Forelimb muscle (tissue), 1 donor: ENCODE results near the gene LSM3. TPM values are rescaled to one million over a fixed set of nuclear protein-coding genes. Genes with fewer than 3 reads are reported as not detected.

Source experiments
- DNase-seq: peaks from one replicate; pipeline ENCODE4 v3.0.0-alpha.2; 2013; ENCODE audit warnings: low read depth
- polyA plus RNA-seq: library from polyadenylated mRNA; unstranded; fragments of 120-200 nt; gene quantifications from one replicate; pipeline ENCODE4 v1.2.1, GENCODE V29; 2013; ENCODE audit not compliant: insufficient read length

LSM3 gene
- polyA plus RNA-seq, 1 donor: 10.7 TPM

GRCh38 chr3:14157951-14158350 lies 20.7 kb upstream of the LSM3 start:
- no peak for DNase-seq

DNA sequence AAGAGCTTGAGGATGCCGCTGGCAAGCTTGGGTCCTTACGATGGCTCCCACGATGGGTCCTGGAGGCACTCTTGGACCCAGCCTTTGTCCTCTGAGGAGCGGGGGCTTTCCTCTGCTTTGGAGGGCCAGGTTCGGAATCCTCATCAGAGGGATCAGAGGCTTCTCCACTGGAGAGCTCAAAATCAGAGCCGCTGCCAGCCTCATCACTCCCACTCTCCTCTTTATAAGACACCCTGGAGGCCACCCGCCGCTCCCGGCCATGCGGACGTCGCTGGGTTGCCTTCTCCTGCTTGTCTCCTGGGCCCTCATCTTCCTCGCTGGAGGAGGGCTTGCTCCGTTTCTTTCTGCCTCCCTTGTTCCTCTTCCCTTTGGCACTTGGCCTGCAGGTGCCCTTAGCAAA lies 20.2 kb upstream of the LSM3 start:
- DNase-seq: no peak

DNA sequence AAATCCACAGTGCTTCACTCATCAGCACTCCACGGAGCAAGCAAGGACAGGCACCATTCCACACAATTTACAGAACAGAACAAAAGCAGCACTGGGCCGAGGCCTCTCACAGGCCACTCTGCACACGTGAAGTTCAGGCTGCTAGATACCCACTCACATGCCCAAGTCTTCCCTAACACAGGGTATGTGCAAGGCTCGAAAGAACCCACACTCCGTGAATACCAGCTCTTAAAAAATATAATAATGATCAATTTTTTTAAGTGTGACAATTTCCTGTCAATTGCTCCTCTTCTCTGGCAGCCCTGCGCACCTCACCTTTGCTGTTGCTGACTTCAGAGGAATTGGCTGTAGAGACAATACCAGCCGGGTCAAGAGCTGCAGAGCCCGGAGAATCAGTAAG lies 19.2 kb upstream of the LSM3 start:
- no peak for DNase-seq

DNA sequence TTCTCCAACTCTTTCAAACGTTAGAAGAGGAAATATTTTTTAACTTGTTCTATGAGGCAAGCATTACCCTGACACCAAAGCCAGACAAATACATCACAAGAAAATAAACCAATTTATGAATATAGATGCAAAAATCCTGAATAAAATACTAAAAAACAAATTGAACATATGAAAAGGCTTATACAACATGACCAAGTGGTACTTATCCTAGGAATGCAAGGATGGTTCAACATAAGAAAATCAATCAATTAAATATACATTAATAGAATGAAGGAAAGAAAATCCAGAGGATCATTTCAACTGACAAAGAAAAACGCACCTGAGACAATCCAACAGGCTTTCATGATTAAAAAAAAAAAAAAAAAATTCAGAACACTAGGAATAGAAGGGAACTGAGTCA lies 17.3 kb upstream of the LSM3 start:
- DNase-seq: no peak

DNA sequence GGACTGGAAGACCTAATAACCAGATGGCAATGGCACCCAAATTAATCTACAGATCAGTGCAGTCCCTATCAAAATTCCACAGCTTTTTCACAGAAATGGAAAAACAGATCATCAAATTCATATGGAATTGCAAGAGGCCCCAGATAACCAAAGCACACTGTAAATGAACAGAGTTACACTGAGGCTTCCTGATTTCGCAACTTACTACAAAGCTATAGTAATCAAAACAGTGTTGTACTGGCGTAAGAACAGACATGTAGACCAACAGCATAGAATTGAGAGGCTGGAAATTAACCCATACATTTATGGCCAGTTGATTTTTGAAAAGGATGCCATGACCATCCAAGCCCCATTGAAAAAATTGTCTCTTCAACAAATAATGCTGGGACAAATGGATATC lies 16.4 kb upstream of the LSM3 start:
- no peak for DNase-seq

DNA sequence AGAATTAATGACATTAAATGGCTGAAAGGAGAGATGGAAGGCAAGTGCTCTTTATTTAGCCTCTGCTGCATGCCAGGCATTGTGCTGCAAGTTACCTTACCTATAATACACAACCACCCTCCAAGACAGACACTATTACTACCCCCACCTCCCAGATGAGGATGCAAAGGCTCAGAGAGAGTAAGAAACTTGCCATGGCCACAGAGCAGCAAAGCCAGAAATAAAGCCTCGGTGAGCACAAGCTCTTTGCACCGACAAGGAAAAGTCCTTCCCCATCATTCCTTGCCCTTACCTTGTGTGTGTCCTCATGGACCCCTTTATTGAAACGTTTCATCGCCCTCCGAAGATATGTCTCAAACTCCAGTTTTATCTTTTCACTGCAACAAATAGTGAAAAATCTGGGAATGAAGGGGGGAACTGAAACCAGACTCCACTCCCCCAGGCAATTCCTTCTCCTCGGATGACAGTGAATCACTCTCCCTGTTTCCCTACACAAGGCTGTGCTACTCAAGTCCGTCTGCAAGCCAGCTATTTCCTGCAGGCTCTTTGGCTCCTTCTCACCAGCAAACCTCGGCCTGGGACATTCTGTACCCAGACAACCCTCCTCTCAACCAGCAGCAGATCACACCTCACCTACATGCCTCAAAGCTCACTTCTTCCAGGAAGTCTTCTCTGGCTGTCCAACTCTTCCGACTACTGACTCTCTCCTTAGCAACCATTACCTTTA lies 11.6 kb upstream of the LSM3 start:
- no peak for DNase-seq

- no peak for DNase-seq
Observed at GRCh38 chr3:14169435-14169834, 9.2 kb upstream of the LSM3 start.

DNA sequence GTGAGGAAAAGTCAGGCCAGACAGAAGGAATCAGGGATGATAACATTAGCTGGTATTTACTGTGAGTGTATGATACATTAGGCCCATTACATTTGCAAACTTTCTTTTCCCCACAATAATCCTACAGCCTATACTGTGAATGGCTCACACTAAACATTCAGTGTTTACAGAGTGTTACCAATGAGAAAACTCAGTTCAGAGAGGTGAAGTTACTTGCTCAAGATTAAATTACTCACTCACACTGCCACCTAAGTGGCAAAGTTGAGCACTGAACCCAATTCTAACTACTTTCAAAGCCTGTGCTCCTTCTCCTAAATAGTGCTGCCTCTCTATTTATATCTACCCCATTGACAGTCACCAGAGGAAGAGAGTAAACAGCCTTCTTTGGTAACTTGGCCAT lies 8.7 kb upstream of the LSM3 start:
- no peak for DNase-seq

DNA sequence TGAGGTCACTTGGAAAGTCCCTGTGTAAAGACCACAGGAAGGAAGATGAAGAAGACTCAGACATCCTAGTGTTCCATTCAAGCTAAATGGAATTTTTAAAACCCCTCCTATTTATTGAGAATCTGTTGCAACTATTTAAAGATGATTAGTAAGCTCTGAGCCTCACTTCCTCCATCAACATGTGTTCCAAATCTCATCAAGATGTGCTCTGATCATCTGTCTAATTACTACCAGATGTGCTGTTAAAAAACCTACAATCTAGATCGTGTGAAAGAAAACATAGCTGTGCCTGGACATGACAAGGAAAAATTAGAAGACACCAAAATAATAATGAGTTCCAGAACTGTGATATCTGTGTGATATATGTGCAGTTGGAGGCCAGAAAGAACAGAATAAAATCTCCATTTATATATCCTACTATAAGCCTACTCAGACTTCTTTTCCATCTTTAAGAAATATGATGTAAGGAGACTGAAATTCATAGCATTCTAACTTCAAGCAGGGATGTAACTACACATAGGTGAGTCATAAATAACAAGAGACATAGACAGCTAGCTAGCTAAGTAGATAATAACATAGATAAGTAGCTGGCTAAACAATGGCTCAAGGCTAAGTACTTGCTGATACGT lies 8.0 kb upstream of the LSM3 start:
- DNase-seq: no peak

- no peak for DNase-seq
Observed at GRCh38 chr3:14172496-14172895, 6.1 kb upstream of the LSM3 start.

DNA sequence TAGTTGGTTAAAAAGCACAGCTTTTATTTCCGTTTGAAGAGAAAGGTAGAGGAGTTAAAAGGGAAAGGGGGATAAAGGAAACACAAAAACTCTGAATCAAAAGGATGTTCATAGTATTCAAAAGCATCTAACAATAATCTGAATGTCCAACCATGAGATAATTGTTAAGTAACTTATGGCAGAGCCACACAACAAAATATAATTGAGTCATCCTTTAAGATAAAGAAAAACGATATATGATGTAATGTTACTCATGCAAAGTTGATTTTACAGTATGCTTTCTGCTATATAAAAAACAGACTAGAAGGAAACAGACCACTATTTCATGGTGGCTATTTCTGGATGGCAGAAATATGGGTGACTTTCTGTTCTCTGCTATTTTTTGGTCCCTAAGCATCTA lies 4.1 kb upstream of the LSM3 start:
- DNase-seq: no peak

DNA sequence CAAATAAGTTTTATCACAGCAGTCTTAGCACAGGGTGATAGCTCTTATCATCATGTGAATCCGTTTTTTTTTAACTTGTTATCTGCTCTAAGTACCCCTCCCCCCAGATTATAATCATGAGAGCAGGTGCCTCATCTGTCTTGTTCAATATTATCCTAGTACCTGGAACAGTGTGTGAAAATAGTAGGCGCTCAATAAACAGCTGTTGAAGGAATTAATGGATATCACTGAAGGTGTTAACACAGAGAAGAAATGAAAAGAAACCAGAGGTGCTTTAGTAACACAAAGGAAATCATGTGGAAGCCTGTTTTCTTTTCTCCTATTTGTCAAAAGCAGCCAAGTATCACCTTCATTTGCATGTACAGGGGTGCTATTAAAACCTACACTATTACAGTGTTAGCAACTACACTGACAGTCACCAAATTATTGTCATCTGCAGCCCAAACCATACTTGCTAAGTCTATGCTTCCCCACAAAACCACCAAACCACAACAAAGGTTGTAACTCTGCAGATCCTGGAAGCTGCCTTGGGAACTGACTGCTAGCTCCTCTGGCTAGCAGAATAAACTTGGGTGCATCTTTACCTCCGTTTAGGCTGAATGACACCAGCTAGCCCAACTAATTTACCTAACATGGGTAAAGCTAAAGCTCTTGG lies 3.1 kb upstream of the LSM3 start:
- no peak for DNase-seq

DNA sequence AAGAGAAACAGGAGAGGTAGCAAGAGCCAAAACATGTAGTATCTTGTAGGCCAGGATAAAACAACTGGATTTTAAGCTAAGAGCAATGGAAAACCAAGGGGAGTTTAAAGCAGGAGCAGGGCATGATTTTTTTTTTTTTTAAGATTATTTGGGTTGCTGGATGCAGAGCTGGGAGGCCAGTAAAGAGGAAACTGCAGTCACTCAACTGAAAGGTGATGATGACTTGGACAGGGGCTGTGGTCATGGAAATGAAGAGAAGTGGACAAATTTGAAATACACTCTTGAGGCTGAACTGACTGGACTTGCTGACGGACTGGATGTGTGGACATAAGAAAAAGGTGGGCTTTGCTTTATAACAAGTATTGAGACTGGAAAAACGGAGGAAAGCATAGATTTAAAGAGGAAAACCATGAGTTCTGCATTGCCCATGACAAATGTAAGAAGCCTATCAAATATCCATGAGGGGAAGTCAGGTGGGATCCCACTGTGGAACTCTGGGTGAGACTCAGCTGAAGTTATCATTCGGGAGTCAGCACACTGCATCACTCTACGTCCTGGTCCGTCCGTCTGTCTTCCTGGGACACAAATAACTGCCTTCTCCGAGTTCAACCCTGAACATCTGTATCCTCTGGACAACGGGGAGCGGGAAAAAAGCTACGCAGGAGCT lies 904 bp upstream of the LSM3 start:
- no peak for DNase-seq

- DNase-seq: no peak
Observed at GRCh38 chr3:14179114-14179465, 473 bp downstream of the LSM3 start.

DNA sequence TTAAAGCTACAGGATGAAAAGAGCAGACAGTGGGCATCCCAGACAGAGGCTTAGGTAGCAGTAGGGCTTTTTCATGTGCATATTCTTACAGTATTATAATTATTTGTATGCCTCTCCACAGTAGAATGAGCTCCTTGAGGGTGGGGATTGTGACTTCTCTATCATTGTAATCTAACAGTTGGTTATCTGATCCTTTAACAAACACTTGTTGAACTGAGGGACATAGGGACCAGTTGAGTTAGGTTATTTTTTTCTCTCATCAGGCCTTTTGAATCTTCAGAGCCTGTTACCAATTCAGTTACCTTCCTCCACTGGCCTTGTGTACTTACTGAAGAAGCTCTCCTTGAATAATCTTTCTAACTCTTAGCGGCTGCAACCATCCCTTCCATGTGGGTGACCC lies 1.2 kb downstream of the LSM3 start:
- no peak for DNase-seq

DNA sequence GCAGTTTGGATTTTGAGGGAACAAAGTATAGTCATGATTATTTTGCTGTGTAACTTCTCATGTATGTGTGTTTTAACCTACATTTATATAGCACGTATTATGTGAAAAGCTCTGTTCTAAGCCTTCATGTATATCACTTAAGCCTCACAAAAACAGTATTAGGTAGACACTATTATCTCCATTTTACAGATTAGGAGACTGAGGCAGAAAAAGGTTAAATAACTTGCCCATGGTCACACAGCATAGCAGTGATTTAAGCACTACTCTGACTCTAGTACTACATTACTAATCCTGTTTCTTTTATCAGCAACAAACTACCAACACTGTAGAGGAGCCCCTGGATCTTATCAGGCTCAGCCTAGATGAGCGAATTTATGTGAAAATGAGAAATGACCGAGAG lies 2.6 kb downstream of the LSM3 start:
- no peak for DNase-seq

DNA sequence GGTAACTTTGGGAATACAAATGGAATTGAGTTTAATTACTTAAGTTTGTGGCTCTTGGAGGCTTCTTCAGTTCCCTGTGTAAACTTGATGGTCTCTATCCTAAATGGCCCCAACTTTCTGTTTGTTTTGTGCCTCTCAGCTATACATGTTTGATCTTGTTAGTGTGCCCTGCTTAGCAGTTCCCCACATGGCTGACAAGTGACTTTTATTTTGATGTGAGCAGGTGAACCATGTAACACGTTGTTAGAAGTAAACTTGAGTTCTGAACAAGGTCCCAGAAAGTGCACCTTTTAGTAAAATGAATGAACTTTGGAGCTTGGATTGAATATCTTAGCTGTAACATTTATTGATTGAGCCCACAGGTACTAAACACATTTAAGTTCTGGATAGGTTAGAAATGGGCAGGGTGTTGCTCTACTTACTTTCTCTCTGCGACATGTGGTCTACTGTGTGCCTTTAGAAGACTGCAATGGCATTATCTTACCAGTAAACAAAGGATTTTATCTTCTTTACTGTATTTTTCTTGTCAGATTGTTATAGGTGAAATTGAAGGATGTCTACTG lies 4.5 kb downstream of the LSM3 start:
- DNase-seq: no peak

DNA sequence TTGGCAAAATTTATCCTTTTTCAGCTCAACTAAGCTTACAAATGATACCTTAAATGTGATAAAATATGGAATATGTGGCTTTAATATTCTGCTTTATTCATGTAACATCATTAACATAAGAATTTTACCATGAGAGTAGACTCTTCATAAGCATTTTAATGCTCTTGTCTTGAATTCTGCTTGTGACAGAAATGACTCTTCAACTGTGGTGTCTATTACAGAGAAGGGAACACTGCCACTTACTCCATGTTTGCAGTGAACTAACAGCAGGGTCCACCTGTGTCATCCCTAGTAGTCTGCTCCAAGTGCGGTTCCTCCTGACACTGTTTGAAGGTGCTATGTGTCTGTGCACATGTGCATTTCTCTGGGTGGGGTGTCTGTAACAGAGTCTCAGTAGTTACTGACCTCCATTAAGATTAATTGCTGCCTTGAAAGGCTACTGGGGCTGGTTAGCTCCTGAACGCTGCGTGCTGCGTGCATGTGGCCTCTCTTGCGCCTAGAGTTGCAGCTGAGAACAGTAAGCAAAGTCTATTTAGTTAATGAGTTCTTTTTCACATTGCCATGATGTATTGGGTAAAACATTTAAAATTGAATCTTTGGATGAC lies 8.3 kb downstream of the LSM3 start:
- no peak for DNase-seq

DNA sequence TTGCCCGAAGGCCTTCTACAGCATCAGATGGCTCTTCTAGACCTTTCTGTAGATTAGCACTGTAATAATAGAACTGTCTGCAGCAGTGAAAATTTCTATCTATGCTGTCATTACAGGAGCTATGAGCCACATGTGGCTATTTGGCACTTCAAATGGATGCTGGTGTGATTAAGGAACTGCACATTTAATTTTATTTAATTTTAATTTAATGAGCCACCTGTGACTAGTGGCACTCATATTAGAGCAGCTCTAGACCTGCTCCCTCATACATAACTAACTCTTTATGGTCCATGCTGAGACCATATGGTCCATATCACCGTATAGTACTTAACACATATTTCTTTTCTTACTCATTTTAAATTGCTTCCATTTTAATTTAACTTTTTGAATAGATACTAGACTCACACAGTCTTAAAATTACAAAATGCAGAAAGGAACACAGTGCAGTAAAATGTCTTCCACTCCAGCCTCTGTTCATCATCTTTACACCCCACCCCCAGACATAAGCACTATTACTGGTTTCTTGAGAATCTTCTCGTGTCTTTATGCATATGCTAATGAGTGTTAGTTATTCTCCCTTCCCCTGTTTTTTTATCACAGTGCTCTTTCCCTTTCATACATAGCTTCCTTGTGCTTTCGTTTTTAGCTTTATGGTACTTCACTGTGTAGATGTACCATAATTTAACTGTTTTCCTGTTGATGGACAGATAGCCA lies 9.6 kb downstream of the LSM3 start:
- DNase-seq: no peak

- DNase-seq: no peak
Observed at GRCh38 chr3:14194865-14195264, 16.2 kb downstream of the LSM3 start.

GRCh38 chr3:14199641-14200040 lies 21.0 kb downstream of the LSM3 start:
- no peak for DNase-seq
